NT2/D1 (cell line): ENCODE results near the gene CEP164.

Experiments
- SUZ12 ChIP-seq: IDR thresholded peaks from 2 replicates; pipeline ENCODE4 v1.6.1; 2011; ENCODE audit not compliant: insufficient read length, insufficient read depth; ENCODE audit errors: extremely low read depth
- YY1 ChIP-seq: IDR thresholded peaks from 2 replicates; pipeline ENCODE4 v1.6.1; 2011; ENCODE audit not compliant: insufficient read length, insufficient read depth
- ZNF274 ChIP-seq: IDR thresholded peaks from 2 replicates; pipeline ENCODE4 v1.6.1; 2011; ENCODE audit warnings: mild to moderate bottlenecking, low read depth, low read length

- TF ChIP-seq YY1 (no peak), ZNF274 (no peak), SUZ12 (no peak)
Observed at GRCh38 chr11:117354550-117354949, 26.9 kb downstream of the CEP164 start.
